Measurements from ENCODE around the gene BID.

GRCh38 chr22:17767233-17768065 lies 6.8 kb downstream of the BID start:
- TF ChIP-seq, protein P1, sequence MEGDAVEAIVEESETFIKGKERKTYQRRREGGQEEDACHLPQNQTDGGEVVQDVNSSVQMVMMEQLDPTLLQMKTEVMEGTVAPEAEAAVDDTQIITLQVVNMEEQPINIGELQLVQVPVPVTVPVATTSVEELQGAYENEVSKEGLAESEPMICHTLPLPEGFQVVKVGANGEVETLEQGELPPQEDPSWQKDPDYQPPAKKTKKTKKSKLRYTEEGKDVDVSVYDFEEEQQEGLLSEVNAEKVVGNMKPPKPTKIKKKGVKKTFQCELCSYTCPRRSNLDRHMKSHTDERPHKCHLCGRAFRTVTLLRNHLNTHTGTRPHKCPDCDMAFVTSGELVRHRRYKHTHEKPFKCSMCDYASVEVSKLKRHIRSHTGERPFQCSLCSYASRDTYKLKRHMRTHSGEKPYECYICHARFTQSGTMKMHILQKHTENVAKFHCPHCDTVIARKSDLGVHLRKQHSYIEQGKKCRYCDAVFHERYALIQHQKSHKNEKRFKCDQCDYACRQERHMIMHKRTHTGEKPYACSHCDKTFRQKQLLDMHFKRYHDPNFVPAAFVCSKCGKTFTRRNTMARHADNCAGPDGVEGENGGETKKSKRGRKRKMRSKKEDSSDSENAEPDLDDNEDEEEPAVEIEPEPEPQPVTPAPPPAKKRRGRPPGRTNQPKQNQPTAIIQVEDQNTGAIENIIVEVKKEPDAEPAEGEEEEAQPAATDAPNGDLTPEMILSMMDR (IDR thresholded peaks at IDR 0.05): no peak
- TF ChIP-seq ZFX (IDR thresholded peaks at IDR 0.05; ENCODE audit: borderline replicate concordance): no peak

Measured in 22Rv1 (cell line).